Measurements from ENCODE around the gene LPP. TPM values are rescaled to one million over a fixed set of nuclear protein-coding genes. Genes with fewer than 3 reads are reported as not detected.
A peak's percentile ranks its signal among the peaks of the same experiment; 100 is the strongest.

The LPP gene
- total and polyA plus RNA-seq, 2 of the 4 experiments (the other 2 are of a cell fraction): 16.0 to 130 TPM

DNA sequence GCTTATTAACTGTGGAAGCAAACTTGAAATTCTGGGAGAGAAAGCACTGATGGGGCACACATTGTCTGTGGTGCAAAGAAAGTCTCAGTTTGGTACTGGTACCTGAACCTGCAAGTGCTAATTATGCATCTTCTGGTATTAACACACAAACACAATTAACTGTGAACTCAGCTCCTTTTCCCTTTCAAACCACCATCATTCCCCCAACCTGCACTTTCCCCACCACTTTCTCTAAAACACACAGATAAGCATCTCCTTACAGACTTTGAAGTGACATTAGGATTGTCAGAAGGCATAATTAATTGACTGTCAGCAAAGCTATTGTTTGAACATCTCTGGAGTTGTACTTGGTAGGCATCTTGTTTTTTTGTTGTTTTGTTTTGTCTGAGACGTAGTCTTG lies 565.6 kb downstream of the LPP start:
- Histone ChIP-seq H4K8ac (ENCODE audit: low read depth in 2 of 2, low read length in 2 of 2) (no peak overlapping the region), H2AFZ (replicated peaks; ENCODE audit: low read length, poor library complexity) (no peak overlapping the region), H2BK20ac (ENCODE audit: low read depth, low read length) (no peak overlapping the region), H2AK9ac (replicated peaks; ENCODE audit: low read depth, low read length, poor library complexity) (no peak overlapping the region), H4K91ac (ENCODE audit: insufficient read depth, low read depth, low read length) (no peak overlapping the region), H3K9ac (ENCODE audit: low read depth, low read length) (no peak overlapping the region), H2BK15ac (ENCODE audit: low read depth, low read length) (no peak overlapping the region), H2AK5ac (ENCODE audit: low read depth, low read length) (no peak overlapping the region), H3K4ac (ENCODE audit: low read depth, low read length) (no peak overlapping the region), H2BK5ac (ENCODE audit: low read depth, low read length, poor library complexity, severe bottlenecking) (no peak overlapping the region), H3K27me3 (ENCODE audit: control insufficient read depth, insufficient read depth, low read length) (no peaks in the 10 kb centered on the region), H3K23ac (ENCODE audit: low read depth, low read length) (peak overlapping the region; percentile 33; the same call in 1 of the 2 replicates), H2BK120ac (ENCODE audit: low read depth, low read length) (no peak overlapping the region), H3K79me1 (ENCODE audit: low read depth in 1 of 2, low read length in 2 of 2) (peaks cover 42 to 76% of the 10 kb centered on the region in 2 experiments), H3K14ac (replicated peaks; ENCODE audit: low read depth, low read length) (no peak overlapping the region), H3K9me3 (ENCODE audit: control insufficient read depth, insufficient read depth, low read length) (no peaks in the 10 kb centered on the region), H4K20me1 (ENCODE audit: insufficient read depth, low read length) (peaks cover 17% of the 10 kb centered on the region; the same call in 1 of the 2 replicates), H3K56ac (ENCODE audit: extremely low read depth, insufficient read depth, low read length) (no peak overlapping the region), H4K5ac (ENCODE audit: low read depth, low read length) (no peak overlapping the region), H3K4me3 (ENCODE audit: insufficient read depth, low read depth, low read length) (no peak overlapping the region), H3K18ac (ENCODE audit: low read depth, low read length) (no peak overlapping the region), H3K27ac (ENCODE audit: insufficient read depth, low read length) (no peak overlapping the region), H3K9me1 (ENCODE audit: insufficient read depth, low read length) (peaks cover 15% of the 10 kb centered on the region), H3K4me1 (ENCODE audit: control insufficient read depth, insufficient read depth, low read length) (peaks cover 2% of the 10 kb centered on the region), H3K36me3 (ENCODE audit: control insufficient read depth, insufficient read depth, low read length) (no peaks in the 10 kb centered on the region), H3K4me2 (ENCODE audit: low read depth, low read length) (no peak overlapping the region)
- in situ Hi-C loops (cut with MboI; ENCODE audit: low sequenced_read_pairs): no loop called here
- ChIA-PET CTCF (interaction anchor here (0.6 kb wide), 1 partner anchor 187 kb away, joined by 3 read pairs; no protein-coding TSS in a partner anchor), POLR2A (ENCODE audit: unreplicated experiment) (no interaction called here)
- no TSS peak for BruUV-seq (replicated peaks)
- DNase-seq (no peak), ATAC-seq (ENCODE audit: low read depth) (no peak)
- dilution Hi-C loops (cut with HindIII; ENCODE audit: low sequenced_read_pairs, unreplicated experiment): no loop called here
- no CpG with 5 or more reads among the region's 1 CpG for WGBS, 2 experiments (ENCODE audit: extremely low coverage in 2 of 2, insufficient read length in 1 of 2)
- no peak for TF ChIP-seq MXI1 (IDR thresholded peaks at IDR 0.05; ENCODE audit: borderline replicate concordance, low read depth, low read length)
- no peak for TF ChIP-seq RAD21 (IDR thresholded peaks at IDR 0.05; ENCODE audit: low read length)
- TF ChIP-seq NFE2L2 (IDR thresholded peaks at IDR 0.05; ENCODE audit: low read depth, low read length): no peak
- no peak for TF ChIP-seq FOS (IDR thresholded peaks at IDR 0.05; ENCODE audit: low read depth, low read length)
- no peak for TF ChIP-seq CHD1 (IDR thresholded peaks at IDR 0.05; ENCODE audit: low read depth, low read length)
- no peak for TF ChIP-seq RCOR1 (IDR thresholded peaks at IDR 0.05; ENCODE audit: insufficient replicate concordance, low read length)
- TF ChIP-seq MAFK (IDR thresholded peaks at IDR 0.05; ENCODE audit: low read depth, low read length): no peak
- TF ChIP-seq, protein P1, sequence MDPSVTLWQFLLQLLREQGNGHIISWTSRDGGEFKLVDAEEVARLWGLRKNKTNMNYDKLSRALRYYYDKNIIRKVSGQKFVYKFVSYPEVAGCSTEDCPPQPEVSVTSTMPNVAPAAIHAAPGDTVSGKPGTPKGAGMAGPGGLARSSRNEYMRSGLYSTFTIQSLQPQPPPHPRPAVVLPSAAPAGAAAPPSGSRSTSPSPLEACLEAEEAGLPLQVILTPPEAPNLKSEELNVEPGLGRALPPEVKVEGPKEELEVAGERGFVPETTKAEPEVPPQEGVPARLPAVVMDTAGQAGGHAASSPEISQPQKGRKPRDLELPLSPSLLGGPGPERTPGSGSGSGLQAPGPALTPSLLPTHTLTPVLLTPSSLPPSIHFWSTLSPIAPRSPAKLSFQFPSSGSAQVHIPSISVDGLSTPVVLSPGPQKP (IDR thresholded peaks at IDR 0.05; ENCODE audit: borderline replicate concordance, low read depth, low read length): no peak
- TF ChIP-seq RFX5 (IDR thresholded peaks at IDR 0.05; ENCODE audit: low read depth, low read length): no peak
- no peak for TF ChIP-seq POLR2A (IDR thresholded peaks at IDR 0.05; ENCODE audit: low read depth, low read length)
- TF ChIP-seq, protein P2, sequence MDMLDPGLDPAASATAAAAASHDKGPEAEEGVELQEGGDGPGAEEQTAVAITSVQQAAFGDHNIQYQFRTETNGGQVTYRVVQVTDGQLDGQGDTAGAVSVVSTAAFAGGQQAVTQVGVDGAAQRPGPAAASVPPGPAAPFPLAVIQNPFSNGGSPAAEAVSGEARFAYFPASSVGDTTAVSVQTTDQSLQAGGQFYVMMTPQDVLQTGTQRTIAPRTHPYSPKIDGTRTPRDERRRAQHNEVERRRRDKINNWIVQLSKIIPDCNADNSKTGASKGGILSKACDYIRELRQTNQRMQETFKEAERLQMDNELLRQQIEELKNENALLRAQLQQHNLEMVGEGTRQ (IDR thresholded peaks at IDR 0.05; ENCODE audit: low read depth, low read length): no peak
- no peak for TF ChIP-seq CEBPB (IDR thresholded peaks at IDR 0.05; ENCODE audit: low read depth, low read length)
- intact Hi-C loops (cut with micrococcal nuclease): no loop called here
